Right lung (tissue), 5 donors: ENCODE measurements around the gene TAOK2. TPM values are rescaled to one million over a fixed set of nuclear protein-coding genes. Genes with fewer than 3 reads are reported as not detected.

ENCODE experiments used
- polyA plus RNA-seq, 5 donors: library from polyadenylated mRNA; unstranded; fragments of 120-200 nt; gene quantifications; one replicate each; pipeline versions ENCODE4 v1.2.1 to v1.2.3, GENCODE V29; 2013; ENCODE audit warnings: inconsistent platforms in 1 of 5, low replicate concordance in 1 of 5; ENCODE audit not compliant: insufficient read length in 5 of 5, insufficient read depth in 1 of 5

The TAOK2 gene
- polyA plus RNA-seq, 5 donors = 42.8 to 66.2 (median 54.0) TPM

Other genes starting within 250 kb of the TAOK2 start
- gene C16orf54, start 227.9 kb upstream of the TAOK2 start, polyA plus RNA-seq = under 1 TPM; 0.43 to 0.78 (median 0.62) TPM
- under 1 TPM in 4 of 5 donors, not detected in 1; 0.04 to 0.18 (median 0.12) TPM for gene ZG16, start 195.6 kb upstream of the TAOK2 start, polyA plus RNA-seq
- gene KIF22, start 183.1 kb upstream of the TAOK2 start, polyA plus RNA-seq = 10 to 100 TPM; 51.0 to 84.4 (median 73.4) TPM
- gene MAZ, start 167.3 kb upstream of the TAOK2 start, polyA plus RNA-seq = 100 to 1,000 TPM; 231 to 333 (median 262) TPM
- 10 to 100 TPM; 10.4 to 16.1 (median 12.8) TPM for gene PRRT2, start 161.7 kb upstream of the TAOK2 start, polyA plus RNA-seq
- gene PAGR1, start 157.7 kb upstream of the TAOK2 start, polyA plus RNA-seq = 10 to 100 TPM; 26.4 to 46.3 (median 31.3) TPM
- 10 to 100 TPM in 4 of 5 donors, 1 to 10 TPM in 1; 9.6 to 23.1 (median 14.0) TPM for gene MVP, start 153.4 kb upstream of the TAOK2 start, polyA plus RNA-seq
- 10 to 100 TPM; 62.4 to 94.6 (median 84.3) TPM for gene CDIPT, start 110.6 kb upstream of the TAOK2 start, polyA plus RNA-seq
- gene SEZ6L2, start 74.3 kb upstream of the TAOK2 start, polyA plus RNA-seq = 1 to 10 TPM; 4.1 to 7.8 (median 5.2) TPM
- under 1 TPM; 0.41 to 0.94 (median 0.63) TPM for gene ASPHD1, start 73.4 kb upstream of the TAOK2 start, polyA plus RNA-seq
- gene KCTD13, start 47.6 kb upstream of the TAOK2 start, polyA plus RNA-seq = 10 to 100 TPM; 13.8 to 22.9 (median 21.4) TPM
- 100 to 1,000 TPM in 4 of 5 donors, 10 to 100 TPM in 1; 94.6 to 126 (median 108) TPM for gene TMEM219, start 11.8 kb upstream of the TAOK2 start, polyA plus RNA-seq
- 10 to 100 TPM; 16.8 to 22.5 (median 19.8) TPM for gene HIRIP3, start 21.7 kb downstream of the TAOK2 start, polyA plus RNA-seq
- 10 to 100 TPM; 45.5 to 70.9 (median 48.1) TPM for gene INO80E, start 22.4 kb downstream of the TAOK2 start, polyA plus RNA-seq
- 1 to 10 TPM; 1.4 to 5.3 (median 3.8) TPM for gene DOC2A, start 37.2 kb downstream of the TAOK2 start, polyA plus RNA-seq
- not detected for gene C16orf92, start 49.3 kb downstream of the TAOK2 start, polyA plus RNA-seq
- under 1 TPM; 0.66 to 0.97 (median 0.79) TPM for gene TLCD3B, start 57.4 kb downstream of the TAOK2 start, polyA plus RNA-seq
- 100 to 1,000 TPM; 251 to 539 (median 362) TPM for gene ALDOA, start 91.9 kb downstream of the TAOK2 start, polyA plus RNA-seq
- 10 to 100 TPM; 60.9 to 90.8 (median 68.7) TPM for gene PPP4C, start 102.1 kb downstream of the TAOK2 start, polyA plus RNA-seq
- gene TBX6, start 118.1 kb downstream of the TAOK2 start, polyA plus RNA-seq = 1 to 10 TPM in 4 of 5 donors, under 1 TPM in 1; 0.85 to 2.0 (median 1.3) TPM
- 10 to 100 TPM; 49.0 to 73.2 (median 55.0) TPM for gene YPEL3, start 122.3 kb downstream of the TAOK2 start, polyA plus RNA-seq
- 10 to 100 TPM; 11.0 to 18.4 (median 15.6) TPM for gene GDPD3, start 139.7 kb downstream of the TAOK2 start, polyA plus RNA-seq
- 100 to 1,000 TPM in 4 of 5 donors, 10 to 100 TPM in 1; 98.2 to 120 (median 114) TPM for gene MAPK3, start 149.4 kb downstream of the TAOK2 start, polyA plus RNA-seq
- gene CORO1A, start 209.7 kb downstream of the TAOK2 start, polyA plus RNA-seq = 10 to 100 TPM; 14.0 to 27.0 (median 17.9) TPM
- gene BOLA2B, start 219.8 kb downstream of the TAOK2 start, polyA plus RNA-seq = 10 to 100 TPM; 13.1 to 37.9 (median 20.1) TPM
- gene SLX1A, start 220.0 kb downstream of the TAOK2 start, polyA plus RNA-seq = 10 to 100 TPM; 12.7 to 28.5 (median 21.3) TPM
- gene SULT1A3, start 225.4 kb downstream of the TAOK2 start, polyA plus RNA-seq = 10 to 100 TPM in 4 of 5 donors, 1 to 10 TPM in 1; 7.7 to 14.7 (median 10.4) TPM